MG63 (cell line): Measurements from ENCODE around the gene JAML. TPM values are rescaled to one million over a fixed set of nuclear protein-coding genes. Genes with fewer than 3 reads are reported as not detected.
A peak's percentile ranks its signal among the peaks of the same experiment; 100 is the strongest.
"Not testable (repeated sequence)": the region's sequence is repeated elsewhere in the genome, so short reads cannot be mapped to it uniquely, and the experiment has no call there.

Experiments used
- DNase-seq: peaks from one replicate; pipeline ENCODE4 v3.0.0-alpha.2; 2020
- H3K27me3 ChIP-seq: fragments of 250-450 bp; sonication (Bioruptor Pico); 2 replicates; pipeline ENCODE4 v1.5.1; 2020; ENCODE audit warnings: mild to moderate bottlenecking, moderate library complexity
- H3K36me3 ChIP-seq: fragments of 250-450 bp; sonication (Bioruptor Pico); 2 replicates; pipeline ENCODE4 v1.5.1; 2020; ENCODE audit warnings: mild to moderate bottlenecking, moderate library complexity
- H3K4me3 ChIP-seq: fragments of 250-450 bp; sonication (Bioruptor Pico); 2 replicates; pipeline ENCODE4 v1.5.1; 2020; ENCODE audit warnings: mild to moderate bottlenecking, moderate library complexity
- H3K9me3 ChIP-seq: fragments of 250-450 bp; sonication (Bioruptor Pico); 2 replicates; pipeline ENCODE4 v1.5.1; 2020; ENCODE audit warnings: mild to moderate bottlenecking, moderate library complexity
- total RNA-seq: library from RNA; depleted of rRNA; stranded (reverse); fragments of >200 nt; shearing (Covaris generic); gene quantifications from 2 replicates; pipeline ENCODE4 v1.2.3, GENCODE V29; 2014; ENCODE audit warnings: low replicate concordance

The JAML gene
- total RNA-seq, 1 experiment from 2014 or later = not detected

DNA sequence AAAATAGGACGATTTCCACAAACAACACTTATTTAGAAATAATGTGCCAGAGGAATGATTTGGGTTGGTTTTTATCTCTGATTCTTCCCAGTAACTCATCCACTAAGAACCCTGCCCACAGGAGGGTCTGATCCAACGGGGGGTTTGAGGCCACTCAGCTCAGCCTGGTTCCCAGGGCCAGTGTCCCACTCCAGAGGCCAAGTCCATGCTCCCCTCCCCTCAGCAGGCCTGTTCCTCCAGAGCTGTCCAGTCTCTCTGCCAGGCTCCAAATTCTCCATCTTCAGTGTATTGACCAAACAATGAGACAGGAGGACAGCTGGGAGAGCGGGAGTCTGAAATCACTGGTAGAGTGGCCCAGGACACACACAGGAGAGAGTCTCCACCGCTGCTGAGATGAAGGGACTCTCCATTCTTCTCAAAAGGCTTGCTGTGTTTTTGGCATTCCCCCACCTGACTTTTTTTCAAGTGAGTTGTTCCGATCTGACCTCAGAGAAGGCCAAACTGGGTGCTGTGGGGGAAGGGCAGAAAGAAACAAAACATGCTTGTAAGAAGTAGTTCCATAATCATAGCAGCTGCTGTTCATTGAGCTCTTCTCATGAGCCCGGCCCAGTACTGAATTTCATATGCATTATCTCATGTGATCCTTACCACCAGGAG is 30.8 kb downstream of the JAML start:
- H3K9me3 ChIP-seq = no peaks in the 10 kb centered on the region
- no peak for DNase-seq
- H3K36me3 ChIP-seq = no peaks in the 10 kb centered on the region
- H3K4me3 ChIP-seq = no peak overlapping the region
- H3K27me3 ChIP-seq = peaks cover 8% of the 10 kb centered on the region; the same call in 1 of the 2 replicates

DNA sequence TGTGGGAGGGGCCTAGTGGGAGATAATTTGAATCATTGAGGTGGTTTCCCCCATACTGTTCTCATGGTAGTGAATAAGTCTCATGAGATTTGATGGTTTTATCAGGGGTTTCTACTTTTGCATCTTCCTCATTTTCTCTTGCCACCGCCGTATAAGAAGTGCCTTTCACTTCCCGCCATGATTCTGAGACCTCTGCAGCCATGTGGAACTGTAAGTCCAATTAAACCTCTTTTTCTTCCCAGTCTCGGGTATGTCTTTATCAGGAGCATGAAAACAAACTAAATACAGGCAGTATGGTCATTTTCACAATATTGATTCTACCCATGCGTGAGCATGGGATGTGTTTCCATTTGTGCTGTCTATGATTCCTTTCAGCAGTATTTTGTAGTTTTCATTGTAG is 32.0 kb downstream of the JAML start:
- H3K27me3 ChIP-seq, H3K9me3 ChIP-seq, H3K4me3 ChIP-seq, DNase-seq, H3K36me3 ChIP-seq: not testable (repeated sequence)

DNA sequence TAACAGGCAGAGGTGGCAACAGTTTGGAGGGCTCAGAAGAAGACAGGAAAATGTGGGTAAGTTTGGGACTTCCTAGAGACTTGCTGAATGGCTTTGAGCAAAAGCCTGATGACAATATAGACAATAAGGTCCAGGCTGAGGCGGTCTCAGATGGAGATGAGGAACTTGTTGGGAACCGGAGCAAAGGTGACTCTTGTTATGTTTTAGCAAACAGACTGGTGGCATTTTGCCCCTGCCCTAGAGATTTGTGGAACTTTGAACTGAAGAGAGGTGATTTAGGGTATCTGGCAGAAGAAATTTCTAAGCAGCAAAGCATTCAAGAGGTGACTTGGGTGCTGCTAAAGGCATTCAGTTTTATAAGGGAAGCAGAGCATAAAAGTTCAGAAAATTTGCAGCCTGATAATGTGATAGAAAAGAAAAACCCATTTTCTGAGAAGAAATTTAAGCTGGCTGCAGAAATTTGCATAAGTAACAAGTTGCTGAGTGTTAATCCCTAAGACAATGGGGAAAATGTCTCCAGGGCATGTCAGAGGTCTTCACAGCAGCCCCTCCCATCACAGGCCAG is 33.8 kb downstream of the JAML start:
- DNase-seq, H3K9me3 ChIP-seq, H3K4me3 ChIP-seq, H3K36me3 ChIP-seq: not testable (repeated sequence)
- H3K27me3 ChIP-seq = peaks cover 14% of the 10 kb centered on the region

DNA sequence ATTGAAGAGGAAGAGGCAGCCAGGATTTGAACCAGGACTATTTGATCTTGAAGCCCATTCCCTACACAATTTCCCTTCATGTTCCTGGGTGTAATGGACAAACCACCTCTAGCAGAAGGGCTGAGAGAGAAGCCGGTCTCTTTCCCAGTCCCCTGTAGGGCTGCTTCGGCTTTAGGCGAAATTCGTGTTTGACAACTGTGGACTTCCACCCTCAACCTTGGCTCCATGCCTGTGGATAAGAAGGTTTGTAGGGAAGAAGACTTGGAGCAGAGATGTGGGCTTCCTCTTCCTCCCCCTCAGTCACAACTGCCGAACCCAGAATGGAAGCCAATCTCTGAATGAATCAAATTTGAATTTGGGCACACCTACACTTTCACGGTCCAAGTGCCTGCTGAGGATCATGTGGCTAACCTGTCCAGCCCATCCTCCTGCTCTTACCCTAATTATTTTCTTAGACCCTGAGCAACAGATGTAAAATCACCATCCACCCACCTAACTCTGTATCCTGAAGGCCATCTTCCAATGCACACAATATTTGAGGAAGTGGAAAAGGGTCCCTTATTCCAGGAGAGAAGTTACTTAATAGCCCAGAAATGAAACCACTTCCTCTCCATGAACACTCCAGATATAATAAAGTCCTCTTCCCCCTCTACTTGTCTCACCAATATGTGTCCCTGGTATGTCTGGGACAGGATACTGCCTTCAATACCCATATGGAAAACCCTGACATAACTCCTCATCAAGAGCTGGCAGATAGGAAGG is 38.3 kb downstream of the JAML start:
- DNase-seq = no peak
- Histone ChIP-seq H3K27me3 (peaks cover 14% of the 10 kb centered on the region), H3K4me3 (no peak overlapping the region), H3K36me3 (no peaks in the 10 kb centered on the region), H3K9me3 (no peaks in the 10 kb centered on the region)

DNA sequence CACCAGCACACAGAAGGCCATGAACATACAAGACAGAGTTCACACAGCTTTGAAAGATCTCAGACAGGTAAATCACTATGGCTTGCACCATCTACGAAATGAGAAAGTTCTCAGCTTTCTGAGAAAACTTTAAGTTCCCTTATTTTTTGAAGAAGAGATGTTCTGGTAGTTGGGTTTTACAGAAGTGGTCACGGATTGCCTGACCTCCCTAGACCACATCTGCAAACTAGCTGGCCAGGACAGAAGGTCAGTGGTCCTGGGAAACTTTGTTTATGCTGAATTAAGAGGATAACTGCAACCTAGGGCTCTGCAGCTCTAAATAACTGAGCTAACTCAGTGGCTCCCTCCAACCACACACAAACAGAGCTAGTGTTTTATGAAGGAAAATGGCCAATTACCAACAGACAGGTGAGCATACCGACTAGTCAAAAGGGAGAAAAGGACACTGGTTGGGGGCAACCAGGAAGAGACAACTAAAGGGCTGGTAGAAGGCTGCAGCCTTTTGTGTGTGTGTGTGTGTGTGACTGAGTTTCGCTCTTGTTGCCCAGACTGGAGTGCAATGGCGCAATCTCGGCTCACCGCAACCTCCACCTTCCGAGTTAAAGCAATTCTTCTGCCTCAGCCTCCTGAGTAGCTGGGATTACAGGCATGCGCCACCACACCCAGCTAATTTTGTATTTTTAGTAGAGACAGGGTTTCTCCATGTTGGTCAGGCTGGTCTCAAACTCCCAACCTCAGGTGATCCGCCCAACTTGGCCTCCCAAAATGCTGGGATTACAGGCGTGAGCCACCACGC is 39.8 kb downstream of the JAML start:
- Histone ChIP-seq H3K9me3 (no peaks in the 10 kb centered on the region), H3K36me3 (no peaks in the 10 kb centered on the region), H3K27me3 (peaks cover 11% of the 10 kb centered on the region), H3K4me3 (no peak overlapping the region)
- no peak for DNase-seq

DNA sequence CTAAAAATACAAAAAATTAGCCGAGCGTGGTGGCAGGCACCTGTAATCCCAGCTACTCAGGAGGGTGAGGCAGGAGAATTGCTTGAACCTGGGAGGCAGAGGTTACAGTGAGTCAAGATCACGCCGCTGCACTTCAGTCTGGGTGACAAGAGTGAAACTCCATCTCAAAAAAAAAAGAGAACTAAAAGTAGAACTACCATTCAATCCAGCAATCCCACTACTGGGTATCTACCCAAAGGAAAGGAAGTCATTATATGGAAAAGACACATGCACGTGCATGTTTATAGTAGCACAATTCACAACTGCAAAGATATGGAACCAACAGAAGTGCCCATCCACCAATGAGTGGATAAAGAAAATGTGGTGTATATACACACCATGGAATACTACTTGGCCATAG is 41.1 kb downstream of the JAML start:
- H3K27me3 ChIP-seq, DNase-seq, H3K9me3 ChIP-seq, H3K36me3 ChIP-seq, H3K4me3 ChIP-seq: not testable (repeated sequence)

DNA sequence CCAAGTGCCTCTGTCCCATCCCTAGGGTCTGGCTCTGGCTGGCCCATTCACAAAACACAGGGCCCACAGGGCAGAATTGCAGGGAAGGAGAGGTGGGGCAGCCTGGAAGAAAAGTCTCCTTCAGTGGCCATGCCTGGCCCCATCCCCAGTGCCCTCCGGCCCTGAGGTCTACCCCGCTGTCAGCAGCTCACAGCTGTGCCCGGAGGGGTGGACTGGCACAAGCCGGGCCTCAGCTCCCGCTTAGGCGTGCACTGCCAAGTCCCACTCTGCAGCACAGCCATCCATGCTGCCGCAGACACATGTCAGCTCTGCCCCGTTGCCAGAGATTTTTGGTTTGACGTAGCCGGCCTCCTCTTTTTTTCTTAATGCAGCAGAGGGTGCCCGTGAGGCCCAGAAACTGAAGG is 44.5 kb downstream of the JAML start:
- peak; percentile 65 for DNase-seq

DNA sequence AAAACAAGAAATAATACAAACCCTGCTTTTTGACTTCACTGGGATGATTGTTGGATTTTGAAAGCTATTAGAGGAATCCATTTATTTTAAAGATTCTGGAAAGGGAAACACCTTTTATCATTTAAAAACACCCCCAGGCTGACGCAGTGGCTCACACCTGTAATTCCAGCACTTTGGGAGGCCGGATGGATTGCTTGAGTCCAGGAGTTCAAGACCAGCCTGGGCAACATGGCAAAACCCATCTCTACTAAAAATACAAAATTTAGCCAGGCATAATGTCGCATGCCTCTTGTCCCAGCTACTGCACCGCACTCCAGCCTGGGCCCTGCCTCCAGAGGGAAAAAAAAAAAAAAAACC is 48.1 kb downstream of the JAML start:
- no peaks in the 10 kb centered on the region for H3K9me3 ChIP-seq
- no peak overlapping the region for H3K4me3 ChIP-seq
- H3K27me3 ChIP-seq = no peaks in the 10 kb centered on the region
- H3K36me3 ChIP-seq = no peaks in the 10 kb centered on the region
- DNase-seq = no peak

More for the DNA sequence above, 44.5 kb downstream of the JAML start:
- no peaks in the 10 kb centered on the region for H3K27me3 ChIP-seq
- no peaks in the 10 kb centered on the region for H3K9me3 ChIP-seq
- H3K36me3 ChIP-seq = no peaks in the 10 kb centered on the region
- H3K4me3 ChIP-seq = no peak overlapping the region

DNA sequence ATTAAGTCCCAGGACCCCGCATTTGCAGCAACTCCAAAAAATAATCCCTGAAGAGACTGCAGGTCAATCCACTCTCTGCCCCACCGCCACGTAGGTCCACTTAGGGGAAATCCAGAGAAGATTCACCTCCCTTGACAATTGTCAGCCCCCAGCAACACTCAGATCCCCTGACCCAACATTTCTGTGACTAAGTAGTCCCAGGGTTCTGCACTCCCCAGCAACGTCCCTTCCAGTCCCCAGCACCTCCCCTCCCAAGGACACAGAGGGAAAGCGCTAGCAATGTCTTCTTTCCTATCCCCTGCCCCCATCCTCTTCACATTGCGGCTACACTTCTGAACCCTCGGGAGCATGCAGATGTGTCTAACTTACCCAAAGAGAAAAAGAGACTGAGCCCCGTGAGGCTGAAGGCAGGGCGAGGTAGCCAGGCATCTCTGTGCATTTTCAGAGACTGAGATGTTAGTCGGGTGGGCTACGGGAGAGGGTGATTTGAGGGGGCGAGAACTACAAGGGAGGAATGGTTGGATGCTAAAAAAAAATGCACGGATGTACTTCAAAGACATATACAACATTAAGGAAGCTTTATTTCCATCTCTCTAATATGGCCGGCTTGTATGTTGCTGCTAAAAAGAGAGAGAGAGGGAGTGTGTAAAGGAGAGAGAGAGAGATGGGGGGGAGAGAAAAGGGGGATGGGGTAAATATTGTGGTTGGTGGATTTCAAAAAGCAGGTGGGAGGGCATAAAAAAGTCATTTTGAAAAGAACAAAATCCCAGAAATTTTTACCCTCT is 48.6 kb downstream of the JAML start, which contains the start of gene SCN2B:
Gene SCN2B, minus strand, starts transcription at position 647 of the 785 bp plus-strand sequence. Its CDS starts 208 bp downstream, at position 439.
- Histone ChIP-seq H3K9me3 (no peaks in the 10 kb centered on the region), H3K27me3 (no peaks in the 10 kb centered on the region; the same call in 1 of the 2 replicates), H3K36me3 (no peaks in the 10 kb centered on the region), H3K4me3 (no peak within 1 kb of the TSS)
- DNase-seq = no peak

DNA sequence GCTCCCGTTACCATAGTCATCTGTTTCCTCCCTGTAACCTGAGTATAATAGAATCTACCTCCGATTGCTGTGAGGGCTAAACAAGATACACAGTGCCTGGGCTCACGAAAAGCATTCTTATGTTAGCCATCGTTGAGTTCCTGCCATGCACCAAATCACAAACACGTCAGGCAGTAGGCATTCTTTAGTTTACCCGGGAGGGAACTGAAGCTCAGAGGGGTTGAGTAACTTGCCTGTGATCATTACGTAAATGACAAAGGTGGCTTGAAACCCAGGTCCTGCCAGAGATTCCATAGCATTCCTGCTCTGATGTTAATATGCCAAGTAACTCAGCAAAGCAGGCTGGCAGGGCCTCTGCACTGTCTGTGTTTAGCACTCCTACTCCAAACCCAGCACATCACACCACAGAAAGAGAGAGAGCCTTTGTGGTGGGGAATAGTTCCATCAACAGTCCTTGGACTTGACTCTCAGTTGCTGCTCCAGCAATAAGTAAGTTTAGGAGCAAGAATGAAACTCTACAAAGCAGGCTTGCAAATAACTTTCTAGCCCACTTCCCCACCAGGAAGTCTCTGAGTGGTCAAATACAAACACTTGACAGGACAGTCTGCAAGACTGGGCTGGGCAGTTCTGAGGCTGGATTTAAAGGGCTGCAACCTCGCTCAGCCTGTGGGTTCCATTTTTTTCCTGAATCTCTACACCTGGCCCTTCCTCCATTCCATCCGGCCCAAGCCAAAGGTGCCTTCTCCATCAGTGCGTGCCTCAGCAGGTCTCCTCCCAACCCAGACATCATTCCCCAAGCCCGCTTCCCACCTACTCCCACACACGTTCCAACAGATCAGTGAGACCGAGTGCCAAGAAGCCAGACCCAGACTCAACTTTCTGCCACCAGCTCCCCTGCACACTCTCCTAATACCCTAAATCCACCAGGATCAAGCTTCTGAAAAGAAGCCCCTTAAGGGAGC is 49.5 kb downstream of the JAML start:
- Histone ChIP-seq H3K9me3 (no peaks in the 10 kb centered on the region), H3K27me3 (no peaks in the 10 kb centered on the region; the same call in 1 of the 2 replicates), H3K36me3 (no peaks in the 10 kb centered on the region), H3K4me3 (no peak overlapping the region)
- peak; percentile 69 for DNase-seq

DNA sequence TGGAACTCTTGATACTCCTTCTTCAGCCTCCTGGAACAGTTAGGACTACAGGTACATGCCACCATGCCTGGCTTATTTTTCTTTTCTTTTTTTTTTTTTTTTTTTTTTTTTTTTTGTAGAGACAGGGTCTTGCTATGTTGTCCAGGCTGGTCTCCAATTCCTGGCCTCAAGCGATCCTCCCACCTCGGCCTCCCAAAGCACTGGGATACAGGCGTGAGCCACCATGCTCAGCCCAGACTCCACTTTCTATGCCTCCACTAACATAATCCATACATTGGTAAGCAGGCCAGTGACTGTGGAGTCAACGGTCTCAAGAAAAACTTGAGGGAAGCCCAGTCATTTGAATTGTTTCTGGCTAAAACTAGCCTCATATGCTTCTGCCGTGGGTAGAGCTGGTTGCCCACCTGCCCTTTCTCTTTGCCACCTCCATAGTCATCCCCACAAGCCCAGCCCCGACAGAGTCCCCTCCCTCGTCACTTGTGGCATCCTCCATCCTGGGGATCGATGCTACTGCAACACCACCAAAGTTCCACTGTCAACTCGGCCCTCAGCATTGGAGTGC is 50.7 kb downstream of the JAML start:
- Histone ChIP-seq H3K36me3 (no peaks in the 10 kb centered on the region), H3K4me3 (no peak overlapping the region), H3K9me3 (no peaks in the 10 kb centered on the region), H3K27me3 (no peaks in the 10 kb centered on the region; the same call in 1 of the 2 replicates)
- DNase-seq = no peak

DNA sequence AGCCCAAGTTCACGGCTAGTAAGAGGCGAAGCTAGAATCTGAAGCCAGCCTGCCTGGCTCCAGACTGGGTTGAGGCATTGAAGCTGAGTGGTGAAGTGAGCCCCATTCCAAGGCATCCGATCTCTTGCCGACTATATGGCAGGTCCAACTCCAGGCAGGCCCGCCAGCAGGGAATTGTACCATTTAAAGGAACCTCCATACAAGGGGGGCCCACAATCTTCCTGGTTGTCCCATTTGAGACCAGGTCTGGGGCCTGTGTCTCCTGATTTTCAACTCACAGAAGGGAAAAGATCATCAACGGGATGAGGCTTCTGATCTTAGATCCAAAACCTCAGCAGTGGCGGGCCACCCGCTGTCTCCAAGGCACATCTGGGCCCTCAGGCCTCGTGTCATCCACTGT is 52.5 kb downstream of the JAML start:
- no peak for DNase-seq
- no peak overlapping the region for H3K4me3 ChIP-seq
- H3K9me3 ChIP-seq = no peaks in the 10 kb centered on the region
- H3K27me3 ChIP-seq = no peaks in the 10 kb centered on the region; the same call in 1 of the 2 replicates
- no peaks in the 10 kb centered on the region for H3K36me3 ChIP-seq

DNA sequence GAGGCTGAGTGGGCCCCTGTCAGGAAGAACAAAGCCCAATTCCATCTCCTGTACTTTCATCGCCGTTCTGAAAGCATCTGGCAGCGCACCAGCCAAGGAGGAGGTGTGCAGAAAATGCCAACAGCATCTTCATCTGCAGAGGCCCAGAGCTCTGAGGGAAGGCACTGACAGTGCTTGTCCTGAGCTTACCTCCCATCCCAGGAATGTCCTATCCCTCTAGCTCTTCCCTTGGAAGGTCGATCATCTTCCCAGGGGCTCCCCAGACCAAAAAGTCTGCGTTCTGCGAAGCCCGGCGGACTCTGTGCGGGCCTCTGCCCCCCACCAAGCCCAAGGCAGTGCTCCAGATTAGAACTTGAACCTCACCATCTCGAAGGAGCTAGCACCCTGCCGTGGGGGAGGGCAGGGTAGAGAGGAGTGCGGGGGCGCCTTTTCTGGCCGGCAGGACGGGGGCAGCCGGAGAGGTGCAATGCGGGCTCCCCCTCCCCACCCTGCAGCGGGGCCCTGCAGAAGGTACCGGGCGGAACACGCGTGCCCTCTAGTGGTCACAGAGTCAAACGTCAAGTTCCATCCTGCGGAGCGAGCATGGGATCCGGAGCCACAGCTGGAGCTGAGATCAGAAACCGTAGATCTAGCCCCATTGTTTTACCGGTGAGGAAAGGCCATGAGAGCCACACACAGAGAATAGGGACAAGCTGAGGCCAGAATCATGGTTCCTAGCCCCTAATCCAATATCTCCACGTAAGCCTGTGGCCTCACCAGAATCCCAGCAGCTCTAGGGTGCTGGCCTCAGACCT is 53.3 kb downstream of the JAML start:
- DNase-seq = peak; percentile 49
- H3K9me3 ChIP-seq = no peaks in the 10 kb centered on the region
- H3K27me3 ChIP-seq = no peaks in the 10 kb centered on the region; the same call in 1 of the 2 replicates
- H3K4me3 ChIP-seq = no peak overlapping the region
- H3K36me3 ChIP-seq = no peaks in the 10 kb centered on the region

DNA sequence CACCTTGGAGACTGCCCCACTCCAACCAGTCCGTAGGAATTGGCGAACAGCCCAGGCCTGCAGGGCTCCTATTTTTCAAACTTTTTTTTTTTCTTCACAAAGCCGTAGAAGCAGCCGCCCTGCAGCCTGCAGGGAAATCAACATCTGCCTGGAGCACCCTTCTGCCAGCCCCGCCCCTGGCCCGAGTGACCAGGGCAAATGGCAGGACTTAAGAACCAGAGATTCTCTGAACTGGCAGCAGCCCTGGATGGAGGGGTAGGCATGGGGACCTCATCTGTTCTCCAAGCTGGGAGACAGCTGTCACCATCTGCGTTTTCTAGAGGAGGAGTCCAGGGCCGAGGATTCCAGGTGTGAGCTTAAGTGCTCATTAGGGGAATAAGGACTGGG is 53.9 kb downstream of the JAML start:
- Histone ChIP-seq H3K27me3 (no peaks in the 10 kb centered on the region; the same call in 1 of the 2 replicates), H3K9me3 (no peaks in the 10 kb centered on the region), H3K36me3 (no peaks in the 10 kb centered on the region), H3K4me3 (no peak overlapping the region)
- DNase-seq = no peak
